HCEC 1CT (cell line): ENCODE results near the gene DISC1.
A peak's percentile ranks its signal among the peaks of the same experiment; 100 is the strongest.

Experiments
- DNase-seq: peaks from one replicate; pipeline ENCODE4 v3.0.0-alpha.2; 2017

The DISC1 gene

GRCh38 chr1:231828182-231828920 lies 201.8 kb downstream of the DISC1 start:
- peak; percentile 95 for DNase-seq

GRCh38 chr1:231829332-231829731 lies 202.7 kb downstream of the DISC1 start:
- no peak for DNase-seq

- no peak for DNase-seq
These were observed 209.8 kb downstream of the DISC1 start for GRCh38 chr1:231836227-231836893.

GRCh38 chr1:231838521-231838920 lies 211.9 kb downstream of the DISC1 start:
- DNase-seq, result no peak

GRCh38 chr1:231839999-231840398 lies 213.4 kb downstream of the DISC1 start:
- no peak for DNase-seq

GRCh38 chr1:231841616-231842344 lies 215.2 kb downstream of the DISC1 start:
- peak; percentile 81 for DNase-seq

GRCh38 chr1:231842441-231842840 lies 215.9 kb downstream of the DISC1 start:
- DNase-seq, result no peak

GRCh38 chr1:231844986-231845502 lies 218.5 kb downstream of the DISC1 start:
- peak; percentile 25 for DNase-seq

GRCh38 chr1:231847612-231848397 lies 221.2 kb downstream of the DISC1 start:
- DNase-seq, result no peak

- DNase-seq, result no peak
These were observed 223.4 kb downstream of the DISC1 start for GRCh38 chr1:231849981-231850380.

- DNase-seq, result no peak
These were observed 224.2 kb downstream of the DISC1 start for GRCh38 chr1:231850786-231851185.

- DNase-seq, result no peak
These were observed 227.1 kb downstream of the DISC1 start for GRCh38 chr1:231853588-231854207.

GRCh38 chr1:231855361-231855760 lies 228.8 kb downstream of the DISC1 start:
- peak; percentile 5 for DNase-seq

- peak; percentile 3 for DNase-seq
These were observed 229.3 kb downstream of the DISC1 start for GRCh38 chr1:231855926-231856325.

- DNase-seq, result no peak
These were observed 229.8 kb downstream of the DISC1 start for GRCh38 chr1:231856426-231856825.

GRCh38 chr1:231856894-231857293 lies 230.3 kb downstream of the DISC1 start:
- no peak for DNase-seq

GRCh38 chr1:231857609-231858135 lies 231.1 kb downstream of the DISC1 start:
- no peak for DNase-seq

- no peak for DNase-seq
These were observed 233.9 kb downstream of the DISC1 start for GRCh38 chr1:231860221-231861088.

GRCh38 chr1:231861541-231862481 lies 235.2 kb downstream of the DISC1 start:
- peak; percentile 55 for DNase-seq

- no peak for DNase-seq
These were observed 236.0 kb downstream of the DISC1 start for GRCh38 chr1:231862611-231863010.
